GM21515 (cell line): ENCODE results near the gene EML6.

Experiments used
- ATAC-seq: cut with Tn5 transposase; IDR thresholded peaks from one replicate; pipeline ENCODE4 v1.9.1; 2021; ENCODE audit not compliant: unreplicated experiment

EML6 gene

GRCh38 chr2:54902763-54903162, 179.3 kb downstream of the EML6 start:
- no peak for ATAC-seq

- ATAC-seq = no peak
Measured at GRCh38 chr2:54903736-54904554, 180.5 kb downstream of the EML6 start.

GRCh38 chr2:54904836-54905235, 181.4 kb downstream of the EML6 start:
- no peak for ATAC-seq

- ATAC-seq = no peak
Measured at GRCh38 chr2:54906716-54907115, 183.3 kb downstream of the EML6 start.

- no peak for ATAC-seq
Measured at GRCh38 chr2:54907663-54908062, 184.2 kb downstream of the EML6 start.

- no peak for ATAC-seq
Measured at GRCh38 chr2:54908591-54908990, 185.1 kb downstream of the EML6 start.

- no peak for ATAC-seq
Measured at GRCh38 chr2:54909001-54909400, 185.5 kb downstream of the EML6 start.

GRCh38 chr2:54912305-54912704, 188.8 kb downstream of the EML6 start:
- no peak for ATAC-seq

GRCh38 chr2:54912893-54913292, 189.4 kb downstream of the EML6 start:
- ATAC-seq = no peak

- ATAC-seq = no peak
Measured at GRCh38 chr2:54914637-54915036, 191.2 kb downstream of the EML6 start.

GRCh38 chr2:54915101-54915500, 191.6 kb downstream of the EML6 start:
- ATAC-seq = no peak

GRCh38 chr2:54916637-54917036, 193.2 kb downstream of the EML6 start:
- no peak for ATAC-seq

- ATAC-seq = no peak
Measured at GRCh38 chr2:54918647-54919280, 195.3 kb downstream of the EML6 start.

- ATAC-seq = no peak
Measured at GRCh38 chr2:54920660-54921059, 197.2 kb downstream of the EML6 start.

- no peak for ATAC-seq
Measured at GRCh38 chr2:54924121-54924520, 200.7 kb downstream of the EML6 start.

GRCh38 chr2:54925022-54925421, 201.6 kb downstream of the EML6 start:
- no peak for ATAC-seq

- ATAC-seq = no peak
Measured at GRCh38 chr2:54927085-54927750, 203.8 kb downstream of the EML6 start.

- no peak for ATAC-seq
Measured at GRCh38 chr2:54927751-54928615, 204.5 kb downstream of the EML6 start.

- ATAC-seq = no peak
Measured at GRCh38 chr2:54928719-54929118, 205.3 kb downstream of the EML6 start.

- ATAC-seq = no peak
Measured at GRCh38 chr2:54931473-54931872, 208.0 kb downstream of the EML6 start.

GRCh38 chr2:54935389-54935788, 211.9 kb downstream of the EML6 start:
- no peak for ATAC-seq
